Astrocyte of the cerebellum (primary cell): ENCODE measurements around the gene ATP11C.
"Not testable (repeated sequence)": the region's sequence is repeated elsewhere in the genome, so short reads cannot be mapped to it uniquely, and the experiment has no call there.

Experiments used
- DNase-seq: peaks from one replicate; pipeline ENCODE4 v3.0.0-alpha.2; 2011; ENCODE audit warnings: low read depth
- H3K4me3 ChIP-seq: 2 replicates; pipeline ENCODE4 v1.5.1; 2011; ENCODE audit warnings: mild to moderate bottlenecking, low read depth, low read length, moderate library complexity
- CTCF ChIP-seq: IDR thresholded peaks from 2 replicates; pipeline ENCODE4 v1.5.1; 2012; ENCODE audit warnings: low read length, low read depth, moderate library complexity, mild to moderate bottlenecking; ENCODE audit errors: missing control alignments
- in situ Hi-C: cut with HindIII; loops from 2 replicates; pipeline ENCODE4 v1.10.0; 2017; ENCODE audit warnings: low sequenced_read_pairs

ATP11C gene

GRCh38 chrX:139702658-139703057, 230.2 kb downstream of the ATP11C start:
- no peak for DNase-seq
- no peak for TF ChIP-seq CTCF
- in situ Hi-C loops, result no loop called here
- no peak overlapping the region for H3K4me3 ChIP-seq

GRCh38 chrX:139692908-139693307, 239.9 kb downstream of the ATP11C start:
- DNase-seq, result no peak
- H3K4me3 ChIP-seq, result peak overlapping the region; percentile 36
- TF ChIP-seq CTCF, result no peak
- in situ Hi-C loops, result no loop called here

GRCh38 chrX:139692506-139692849, 240.4 kb downstream of the ATP11C start:
- peak overlapping the region; percentile 36 for H3K4me3 ChIP-seq
- no peak for DNase-seq
- in situ Hi-C loops, result no loop called here
- no peak for TF ChIP-seq CTCF

- peak overlapping the region; percentile 36 for H3K4me3 ChIP-seq
- DNase-seq, result no peak
- no peak for TF ChIP-seq CTCF
- in situ Hi-C loops, result no loop called here
Observed at GRCh38 chrX:139691843-139692505, 240.9 kb downstream of the ATP11C start.

GRCh38 chrX:139691493-139691842, 241.4 kb downstream of the ATP11C start:
- no peak for DNase-seq
- H3K4me3 ChIP-seq, result peak overlapping the region; percentile 36
- in situ Hi-C loops, result no loop called here
- TF ChIP-seq CTCF, result no peak

- in situ Hi-C loops, DNase-seq, H3K4me3 ChIP-seq: not testable (repeated sequence)
Observed at GRCh38 chrX:139685175-139685574, 247.7 kb downstream of the ATP11C start.

GRCh38 chrX:139680356-139680755, 252.5 kb downstream of the ATP11C start:
- no peak for TF ChIP-seq CTCF
- in situ Hi-C loops, result no loop called here
- H3K4me3 ChIP-seq, result no peak overlapping the region
- no peak for DNase-seq
